ENCODE measurements around the gene AP4M1. TPM values are rescaled to one million over a fixed set of nuclear protein-coding genes. Genes with fewer than 3 reads are reported as not detected.
A peak's percentile ranks its signal among the peaks of the same experiment; 100 is the strongest.

AP4M1 gene
- total and polyA plus RNA-seq, 10 of the 15 experiments (the other 5 are each of a cell fraction or from before 2014, with no cell fraction given), result 0.77 to 16.1 (median 13.0) TPM

DNA sequence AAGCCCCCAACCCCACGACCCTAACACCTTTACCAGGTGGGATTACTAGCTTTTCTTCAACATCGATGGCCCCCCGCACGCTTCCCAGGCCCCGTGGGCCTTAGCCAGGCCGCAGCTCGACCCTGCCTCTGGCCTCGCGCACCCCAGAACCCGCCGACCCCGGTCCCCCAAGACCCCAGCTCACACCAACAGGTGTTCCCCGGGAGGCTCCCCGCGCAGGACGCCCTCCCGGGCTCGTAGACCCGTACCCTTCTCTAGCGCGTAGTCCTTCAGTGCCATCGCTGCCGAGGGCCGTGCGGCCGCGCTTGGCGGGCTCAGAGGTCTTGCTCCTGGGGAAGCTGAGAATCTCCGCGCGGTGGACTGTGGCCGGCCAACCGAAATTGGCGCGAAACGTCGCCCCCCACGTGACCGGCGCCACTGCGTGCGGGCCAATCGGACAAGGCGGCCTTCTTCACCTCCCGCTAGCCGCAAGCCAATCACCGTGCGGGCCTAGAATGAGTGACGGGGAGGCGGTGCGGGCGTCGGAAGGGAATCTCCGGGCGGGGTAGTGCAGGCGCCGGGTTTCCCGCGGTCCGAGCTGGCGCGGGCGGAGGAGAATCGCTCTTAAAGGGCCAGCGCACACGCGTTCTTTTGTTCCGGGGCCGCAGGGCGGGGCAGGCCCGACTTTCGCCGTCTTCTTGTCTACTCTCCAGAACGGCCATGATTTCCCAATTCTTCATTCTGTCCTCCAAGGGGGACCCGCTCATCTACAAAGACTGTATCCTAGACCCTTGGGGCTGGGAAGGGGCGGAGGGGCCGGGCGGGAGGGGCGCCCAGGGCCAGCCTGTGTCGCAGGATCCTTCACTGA, at the start of gene AP4M1, which contains the start of gene MCM7 (continued):
- TF ChIP-seq, protein P1, sequence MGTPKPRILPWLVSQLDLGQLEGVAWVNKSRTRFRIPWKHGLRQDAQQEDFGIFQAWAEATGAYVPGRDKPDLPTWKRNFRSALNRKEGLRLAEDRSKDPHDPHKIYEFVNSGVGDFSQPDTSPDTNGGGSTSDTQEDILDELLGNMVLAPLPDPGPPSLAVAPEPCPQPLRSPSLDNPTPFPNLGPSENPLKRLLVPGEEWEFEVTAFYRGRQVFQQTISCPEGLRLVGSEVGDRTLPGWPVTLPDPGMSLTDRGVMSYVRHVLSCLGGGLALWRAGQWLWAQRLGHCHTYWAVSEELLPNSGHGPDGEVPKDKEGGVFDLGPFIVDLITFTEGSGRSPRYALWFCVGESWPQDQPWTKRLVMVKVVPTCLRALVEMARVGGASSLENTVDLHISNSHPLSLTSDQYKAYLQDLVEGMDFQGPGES (IDR thresholded peaks at IDR 0.05), result peak; percentile 70
- TF ChIP-seq FOXM1 (IDR thresholded peaks at IDR 0.05; ENCODE audit: low read depth, low read length), result no peak
- TF ChIP-seq, protein P2, sequence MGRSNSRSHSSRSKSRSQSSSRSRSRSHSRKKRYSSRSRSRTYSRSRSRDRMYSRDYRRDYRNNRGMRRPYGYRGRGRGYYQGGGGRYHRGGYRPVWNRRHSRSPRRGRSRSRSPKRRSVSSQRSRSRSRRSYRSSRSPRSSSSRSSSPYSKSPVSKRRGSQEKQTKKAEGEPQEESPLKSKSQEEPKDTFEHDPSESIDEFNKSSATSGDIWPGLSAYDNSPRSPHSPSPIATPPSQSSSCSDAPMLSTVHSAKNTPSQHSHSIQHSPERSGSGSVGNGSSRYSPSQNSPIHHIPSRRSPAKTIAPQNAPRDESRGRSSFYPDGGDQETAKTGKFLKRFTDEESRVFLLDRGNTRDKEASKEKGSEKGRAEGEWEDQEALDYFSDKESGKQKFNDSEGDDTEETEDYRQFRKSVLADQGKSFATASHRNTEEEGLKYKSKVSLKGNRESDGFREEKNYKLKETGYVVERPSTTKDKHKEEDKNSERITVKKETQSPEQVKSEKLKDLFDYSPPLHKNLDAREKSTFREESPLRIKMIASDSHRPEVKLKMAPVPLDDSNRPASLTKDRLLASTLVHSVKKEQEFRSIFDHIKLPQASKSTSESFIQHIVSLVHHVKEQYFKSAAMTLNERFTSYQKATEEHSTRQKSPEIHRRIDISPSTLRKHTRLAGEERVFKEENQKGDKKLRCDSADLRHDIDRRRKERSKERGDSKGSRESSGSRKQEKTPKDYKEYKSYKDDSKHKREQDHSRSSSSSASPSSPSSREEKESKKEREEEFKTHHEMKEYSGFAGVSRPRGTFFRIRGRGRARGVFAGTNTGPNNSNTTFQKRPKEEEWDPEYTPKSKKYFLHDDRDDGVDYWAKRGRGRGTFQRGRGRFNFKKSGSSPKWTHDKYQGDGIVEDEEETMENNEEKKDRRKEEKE (IDR thresholded peaks at IDR 0.05), result no peak
- no peak for TF ChIP-seq ZNF24 (IDR thresholded peaks at IDR 0.05)
- TF ChIP-seq, protein P3, sequence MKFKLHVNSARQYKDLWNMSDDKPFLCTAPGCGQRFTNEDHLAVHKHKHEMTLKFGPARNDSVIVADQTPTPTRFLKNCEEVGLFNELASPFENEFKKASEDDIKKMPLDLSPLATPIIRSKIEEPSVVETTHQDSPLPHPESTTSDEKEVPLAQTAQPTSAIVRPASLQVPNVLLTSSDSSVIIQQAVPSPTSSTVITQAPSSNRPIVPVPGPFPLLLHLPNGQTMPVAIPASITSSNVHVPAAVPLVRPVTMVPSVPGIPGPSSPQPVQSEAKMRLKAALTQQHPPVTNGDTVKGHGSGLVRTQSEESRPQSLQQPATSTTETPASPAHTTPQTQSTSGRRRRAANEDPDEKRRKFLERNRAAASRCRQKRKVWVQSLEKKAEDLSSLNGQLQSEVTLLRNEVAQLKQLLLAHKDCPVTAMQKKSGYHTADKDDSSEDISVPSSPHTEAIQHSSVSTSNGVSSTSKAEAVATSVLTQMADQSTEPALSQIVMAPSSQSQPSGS (IDR thresholded peaks at IDR 0.05; ENCODE audit: low read length), result no peak
- peak; percentile 71 for TF ChIP-seq SMAD5 (IDR thresholded peaks at IDR 0.05; ENCODE audit: low read depth)
- 0 out of 2 replicates have a peak, but pooled peaks have one; percentile 6 for TF ChIP-seq NRF1 (conservative IDR thresholded peaks at IDR 0.05; ENCODE audit: low read depth, low read length)
- TF ChIP-seq ZNF207 (IDR thresholded peaks at IDR 0.05; ENCODE audit: borderline replicate concordance), result no peak
- no peak for TF ChIP-seq IRF4 (IDR thresholded peaks at IDR 0.05; ENCODE audit: low read depth, low read length)
- TF ChIP-seq, protein P4, sequence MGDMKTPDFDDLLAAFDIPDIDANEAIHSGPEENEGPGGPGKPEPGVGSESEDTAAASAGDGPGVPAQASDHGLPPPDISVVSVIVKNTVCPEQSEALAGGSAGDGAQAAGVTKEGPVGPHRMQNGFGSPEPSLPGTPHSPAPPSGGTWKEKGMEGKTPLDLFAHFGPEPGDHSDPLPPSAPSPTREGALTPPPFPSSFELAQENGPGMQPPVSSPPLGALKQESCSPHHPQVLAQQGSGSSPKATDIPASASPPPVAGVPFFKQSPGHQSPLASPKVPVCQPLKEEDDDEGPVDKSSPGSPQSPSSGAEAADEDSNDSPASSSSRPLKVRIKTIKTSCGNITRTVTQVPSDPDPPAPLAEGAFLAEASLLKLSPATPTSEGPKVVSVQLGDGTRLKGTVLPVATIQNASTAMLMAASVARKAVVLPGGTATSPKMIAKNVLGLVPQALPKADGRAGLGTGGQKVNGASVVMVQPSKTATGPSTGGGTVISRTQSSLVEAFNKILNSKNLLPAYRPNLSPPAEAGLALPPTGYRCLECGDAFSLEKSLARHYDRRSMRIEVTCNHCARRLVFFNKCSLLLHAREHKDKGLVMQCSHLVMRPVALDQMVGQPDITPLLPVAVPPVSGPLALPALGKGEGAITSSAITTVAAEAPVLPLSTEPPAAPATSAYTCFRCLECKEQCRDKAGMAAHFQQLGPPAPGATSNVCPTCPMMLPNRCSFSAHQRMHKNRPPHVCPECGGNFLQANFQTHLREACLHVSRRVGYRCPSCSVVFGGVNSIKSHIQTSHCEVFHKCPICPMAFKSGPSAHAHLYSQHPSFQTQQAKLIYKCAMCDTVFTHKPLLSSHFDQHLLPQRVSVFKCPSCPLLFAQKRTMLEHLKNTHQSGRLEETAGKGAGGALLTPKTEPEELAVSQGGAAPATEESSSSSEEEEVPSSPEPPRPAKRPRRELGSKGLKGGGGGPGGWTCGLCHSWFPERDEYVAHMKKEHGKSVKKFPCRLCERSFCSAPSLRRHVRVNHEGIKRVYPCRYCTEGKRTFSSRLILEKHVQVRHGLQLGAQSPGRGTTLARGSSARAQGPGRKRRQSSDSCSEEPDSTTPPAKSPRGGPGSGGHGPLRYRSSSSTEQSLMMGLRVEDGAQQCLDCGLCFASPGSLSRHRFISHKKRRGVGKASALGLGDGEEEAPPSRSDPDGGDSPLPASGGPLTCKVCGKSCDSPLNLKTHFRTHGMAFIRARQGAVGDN (IDR thresholded peaks at IDR 0.05), result no peak
- no peak for TF ChIP-seq STAT3 (IDR thresholded peaks at IDR 0.05; ENCODE audit: low read depth, low read length)
- TF ChIP-seq KDM1A (IDR thresholded peaks at IDR 0.05; ENCODE audit: borderline replicate concordance), result no peak
- TF ChIP-seq, protein P5, sequence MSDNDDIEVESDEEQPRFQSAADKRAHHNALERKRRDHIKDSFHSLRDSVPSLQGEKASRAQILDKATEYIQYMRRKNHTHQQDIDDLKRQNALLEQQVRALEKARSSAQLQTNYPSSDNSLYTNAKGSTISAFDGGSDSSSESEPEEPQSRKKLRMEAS (IDR thresholded peaks at IDR 0.05; ENCODE audit: low read depth, low read length), result peak; percentile 97
- TF ChIP-seq, protein P6, sequence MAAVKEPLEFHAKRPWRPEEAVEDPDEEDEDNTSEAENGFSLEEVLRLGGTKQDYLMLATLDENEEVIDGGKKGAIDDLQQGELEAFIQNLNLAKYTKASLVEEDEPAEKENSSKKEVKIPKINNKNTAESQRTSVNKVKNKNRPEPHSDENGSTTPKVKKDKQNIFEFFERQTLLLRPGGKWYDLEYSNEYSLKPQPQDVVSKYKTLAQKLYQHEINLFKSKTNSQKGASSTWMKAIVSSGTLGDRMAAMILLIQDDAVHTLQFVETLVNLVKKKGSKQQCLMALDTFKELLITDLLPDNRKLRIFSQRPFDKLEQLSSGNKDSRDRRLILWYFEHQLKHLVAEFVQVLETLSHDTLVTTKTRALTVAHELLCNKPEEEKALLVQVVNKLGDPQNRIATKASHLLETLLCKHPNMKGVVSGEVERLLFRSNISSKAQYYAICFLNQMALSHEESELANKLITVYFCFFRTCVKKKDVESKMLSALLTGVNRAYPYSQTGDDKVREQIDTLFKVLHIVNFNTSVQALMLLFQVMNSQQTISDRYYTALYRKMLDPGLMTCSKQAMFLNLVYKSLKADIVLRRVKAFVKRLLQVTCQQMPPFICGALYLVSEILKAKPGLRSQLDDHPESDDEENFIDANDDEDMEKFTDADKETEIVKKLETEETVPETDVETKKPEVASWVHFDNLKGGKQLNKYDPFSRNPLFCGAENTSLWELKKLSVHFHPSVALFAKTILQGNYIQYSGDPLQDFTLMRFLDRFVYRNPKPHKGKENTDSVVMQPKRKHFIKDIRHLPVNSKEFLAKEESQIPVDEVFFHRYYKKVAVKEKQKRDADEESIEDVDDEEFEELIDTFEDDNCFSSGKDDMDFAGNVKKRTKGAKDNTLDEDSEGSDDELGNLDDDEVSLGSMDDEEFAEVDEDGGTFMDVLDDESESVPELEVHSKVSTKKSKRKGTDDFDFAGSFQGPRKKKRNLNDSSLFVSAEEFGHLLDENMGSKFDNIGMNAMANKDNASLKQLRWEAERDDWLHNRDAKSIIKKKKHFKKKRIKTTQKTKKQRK (IDR thresholded peaks at IDR 0.05; ENCODE audit: low read depth, low read length), result no peak
- TF ChIP-seq MEF2B (IDR thresholded peaks at IDR 0.05; ENCODE audit: partially characterized antibody, poor library complexity, severe bottlenecking), result no peak
- peak; percentile 76 for TF ChIP-seq NR2F1 (conservative IDR thresholded peaks at IDR 0.05)
